ENCODE results near the gene IRS1. TPM values are rescaled to one million over a fixed set of nuclear protein-coding genes. Genes with fewer than 3 reads are reported as not detected.
A peak's percentile ranks its signal among the peaks of the same experiment; 100 is the strongest.

IRS1 gene
- total and polyA plus RNA-seq, 2 donors (not counting 1 experiment from before 2014, with no cell fraction given): 14.3 to 29.1 TPM

GRCh38 chr2:226755631-226756030, 44.0 kb downstream of the IRS1 start:
- TF ChIP-seq EZH2 (IDR thresholded peaks at IDR 0.05; ENCODE audit: low read length, missing control alignments) (no peak), CTCF (conservative IDR thresholded peaks at IDR 0.05 in 1 of 2, IDR thresholded peaks at IDR 0.05 in 1 of 2; ENCODE audit: low read depth in 1 of 2, low read length in 2 of 2) (no peak)
- Histone ChIP-seq H3K36me3 (ENCODE audit: control insufficient read depth, insufficient read depth, low read length) (peaks cover 4% of the 10 kb centered on the region), H3K27me3 (ENCODE audit: control insufficient read depth, insufficient read depth, low read length) (no peaks in the 10 kb centered on the region), H4K20me1 (ENCODE audit: control insufficient read depth, extremely low read depth, insufficient read depth, low read length) (no peaks in the 10 kb centered on the region), H3K4me1 (ENCODE audit: control insufficient read depth, extremely low read depth, insufficient read depth, low read length) (peaks cover 23% of the 10 kb centered on the region), H3K79me2 (ENCODE audit: control insufficient read depth, insufficient read depth, low read length) (peaks cover 86% of the 10 kb centered on the region), H3K9me3 (ENCODE audit: control insufficient read depth, insufficient read depth, low read depth, low read length) (no peaks in the 10 kb centered on the region), H3K4me2 (ENCODE audit: extremely low read depth, insufficient read depth, low read length) (peak overlapping the region; percentile 58), H3K4me3 (replicated peaks in 1 of 4; ENCODE audit: control extremely low read depth in 1 of 4, insufficient read depth in 1 of 4, low read depth in 3 of 4, low read length in 4 of 4) (peak overlapping the region in 1 of 4 experiments; percentile 4), H2AFZ (ENCODE audit: low read length) (no peak overlapping the region), H3K9ac (ENCODE audit: insufficient read depth, low read length) (no peak overlapping the region), H3K27ac (ENCODE audit: insufficient read depth, low read length) (peak overlapping the region; percentile 80)
- DNase-seq (ENCODE audit: low read depth in 2 of 2): no peak

GRCh38 chr2:226754821-226755604, 44.6 kb downstream of the IRS1 start:
- Histone ChIP-seq H3K27ac (ENCODE audit: insufficient read depth, low read length) (peak overlapping the region; percentile 80), H3K4me2 (ENCODE audit: extremely low read depth, insufficient read depth, low read length) (peak overlapping the region; percentile 63)

GRCh38 chr2:226752887-226753286, 46.7 kb downstream of the IRS1 start:
- Histone ChIP-seq H3K4me1 (ENCODE audit: control insufficient read depth, extremely low read depth, insufficient read depth, low read length) (peaks cover 9% of the 10 kb centered on the region), H3K4me2 (ENCODE audit: extremely low read depth, insufficient read depth, low read length) (no peak overlapping the region), H2AFZ (ENCODE audit: low read length) (no peak overlapping the region), H4K20me1 (ENCODE audit: control insufficient read depth, extremely low read depth, insufficient read depth, low read length) (no peaks in the 10 kb centered on the region), H3K79me2 (ENCODE audit: control insufficient read depth, insufficient read depth, low read length) (peaks cover 89% of the 10 kb centered on the region), H3K9ac (ENCODE audit: insufficient read depth, low read length) (no peak overlapping the region), H3K27ac (ENCODE audit: insufficient read depth, low read length) (no peak overlapping the region), H3K27me3 (ENCODE audit: control insufficient read depth, insufficient read depth, low read length) (no peaks in the 10 kb centered on the region), H3K36me3 (ENCODE audit: control insufficient read depth, insufficient read depth, low read length) (peaks cover 6% of the 10 kb centered on the region), H3K9me3 (ENCODE audit: control insufficient read depth, insufficient read depth, low read depth, low read length) (no peaks in the 10 kb centered on the region), H3K4me3 (replicated peaks in 1 of 4; ENCODE audit: control extremely low read depth in 1 of 4, insufficient read depth in 1 of 4, low read depth in 3 of 4, low read length in 4 of 4) (no peak overlapping the region)
- no peak for TF ChIP-seq EZH2 (IDR thresholded peaks at IDR 0.05; ENCODE audit: low read length, missing control alignments)
- TF ChIP-seq CTCF (conservative IDR thresholded peaks at IDR 0.05 in 1 of 2, IDR thresholded peaks at IDR 0.05 in 1 of 2; ENCODE audit: low read depth in 1 of 2, low read length in 2 of 2): no peak
- DNase-seq (ENCODE audit: low read depth in 2 of 2): no peak

More at GRCh38 chr2:226754821-226755604, 44.6 kb downstream of the IRS1 start:
- Histone ChIP-seq H3K4me1 (ENCODE audit: control insufficient read depth, extremely low read depth, insufficient read depth, low read length) (peaks cover 23% of the 10 kb centered on the region), H3K36me3 (ENCODE audit: control insufficient read depth, insufficient read depth, low read length) (peaks cover 4% of the 10 kb centered on the region), H3K27me3 (ENCODE audit: control insufficient read depth, insufficient read depth, low read length) (no peaks in the 10 kb centered on the region), H2AFZ (ENCODE audit: low read length) (no peak overlapping the region), H4K20me1 (ENCODE audit: control insufficient read depth, extremely low read depth, insufficient read depth, low read length) (no peaks in the 10 kb centered on the region), H3K4me3 (replicated peaks in 1 of 4; ENCODE audit: control extremely low read depth in 1 of 4, insufficient read depth in 1 of 4, low read depth in 3 of 4, low read length in 4 of 4) (peak overlapping the region in 1 of 4 experiments; percentile 13), H3K9ac (ENCODE audit: insufficient read depth, low read length) (no peak overlapping the region), H3K79me2 (ENCODE audit: control insufficient read depth, insufficient read depth, low read length) (peaks cover 89% of the 10 kb centered on the region), H3K9me3 (ENCODE audit: control insufficient read depth, insufficient read depth, low read depth, low read length) (no peaks in the 10 kb centered on the region)
- TF ChIP-seq CTCF (conservative IDR thresholded peaks at IDR 0.05 in 1 of 2, IDR thresholded peaks at IDR 0.05 in 1 of 2; ENCODE audit: low read depth in 1 of 2, low read length in 2 of 2) (no peak), EZH2 (IDR thresholded peaks at IDR 0.05; ENCODE audit: low read length, missing control alignments) (no peak)
- peak in 1 of 2 donors; percentile 95 for DNase-seq (ENCODE audit: low read depth in 2 of 2)

Measured in fibroblast of lung (primary cell).